ENCODE data around the gene MED25. TPM values are rescaled to one million over a fixed set of nuclear protein-coding genes. Genes with fewer than 3 reads are reported as not detected.

MED25 gene
- total and polyA plus RNA-seq, 2 of the 8 experiments (the other 6 are each of a cell fraction or from before 2014, with no cell fraction given) = 21.6 to 71.4 TPM

- Histone ChIP-seq H3K9me3 (ENCODE audit: insufficient read depth in 2 of 2, low read depth in 1 of 2, low read length in 1 of 2) (no peaks in the 10 kb centered on the region), H2BK15ac (ENCODE audit: low read length) (no peak overlapping the region), H2BK20ac (ENCODE audit: low read length) (no peak overlapping the region), H2BK12ac (ENCODE audit: low read depth, low read length) (no peak overlapping the region), H3K79me1 (ENCODE audit: low read depth, low read length) (peaks cover 3% of the 10 kb centered on the region), H3K23me2 (ENCODE audit: low read depth, low read length) (no peaks in the 10 kb centered on the region), H3K14ac (ENCODE audit: insufficient read length) (no peak overlapping the region), H2BK5ac (ENCODE audit: low read depth, low read length) (no peak overlapping the region), H4K20me1 (replicated peaks in 1 of 2; ENCODE audit: control insufficient read depth in 1 of 2, insufficient read depth in 2 of 2, low read length in 2 of 2) (peaks cover 4 to 16% of the 10 kb centered on the region in 2 experiments), H3K36me3 (ENCODE audit: control insufficient read depth in 2 of 4, insufficient read depth in 4 of 4, low read length in 3 of 4) (peaks cover 6 to 45% (median 26%) of the 10 kb centered on the region in 4 experiments; a peak in 7 of 8 replicates), H3K4ac (replicated peaks; ENCODE audit: insufficient read length, low read depth, low read length) (no peak overlapping the region), H3K4me2 (ENCODE audit: insufficient read depth in 1 of 2, low read depth in 2 of 2, low read length in 2 of 2) (no peak overlapping the region), H3K18ac (ENCODE audit: extremely low read depth, low read length) (no peak overlapping the region), H4K5ac (ENCODE audit: insufficient read length, low read depth, low read length) (no peak overlapping the region), H4K91ac (replicated peaks; ENCODE audit: insufficient read length, low read length) (no peak overlapping the region), H3K27ac (ENCODE audit: low read depth, low read length) (no peak overlapping the region), H4K8ac (ENCODE audit: extremely low read depth, insufficient read depth, low read length) (no peak overlapping the region), H2BK120ac (replicated peaks; ENCODE audit: low read depth, low read length) (no peak overlapping the region), H3K23ac (ENCODE audit: insufficient read length) (no peak overlapping the region), H2AK5ac (ENCODE audit: low read depth, low read length) (no peak overlapping the region), H3K56ac (replicated peaks; ENCODE audit: insufficient read length, low read depth, low read length) (no peak overlapping the region), H2AFZ (ENCODE audit: low read length) (no peak overlapping the region), H3K27me3 (replicated peaks in 1 of 4; ENCODE audit: control insufficient read depth in 3 of 4, extremely low read depth in 1 of 4, insufficient read depth in 3 of 4, low read length in 3 of 4) (no peaks in the 10 kb centered on the region), H3K9ac (replicated peaks in 1 of 4; ENCODE audit: extremely low read depth in 1 of 4, low read depth in 3 of 4, low read length in 3 of 4) (no peak overlapping the region), H3K79me2 (ENCODE audit: control insufficient read depth in 1 of 2, insufficient read depth in 2 of 2, low read length in 2 of 2) (no peaks in the 10 kb centered on the region; a peak in 1 of 4 replicates), H3K4me3 (ENCODE audit: extremely low read depth in 1 of 4, insufficient read depth in 2 of 4, low read depth in 3 of 4, low read length in 4 of 4) (no peak overlapping the region), H3K4me1 (replicated peaks in 1 of 4; ENCODE audit: control insufficient read depth in 3 of 4, insufficient read depth in 4 of 4, low read length in 3 of 4) (no peaks in the 10 kb centered on the region)
- FAIRE-seq = no peak
- WGBS, 2 experiments (ENCODE audit: extremely low coverage in 1 of 2, insufficient coverage in 1 of 2, insufficient read length in 1 of 2, insufficient replicate concordance in 2 of 2, low coverage in 1 of 2, low lambda C conversion rate in 2 of 2, missing lambda C conversion rate in 1 of 2) = 95% methylated on average over 6 of the region's 6 CpGs; no CpG with 5 or more reads in 1 of the 2 experiments
- no peak for TF ChIP-seq GTF2F1 (IDR thresholded peaks at IDR 0.05; ENCODE audit: borderline replicate concordance, low read depth, low read length)
- no peak for TF ChIP-seq FOSL1 (IDR thresholded peaks at IDR 0.05; ENCODE audit: insufficient read depth, low read depth, low read length)
- TF ChIP-seq POU5F1 (IDR thresholded peaks at IDR 0.05; ENCODE audit: low read depth, low read length) = no peak
- TF ChIP-seq MAX (IDR thresholded peaks at IDR 0.05) = no peak
- TF ChIP-seq JUN (IDR thresholded peaks at IDR 0.05; ENCODE audit: low read depth, low read length) = no peak
- TF ChIP-seq RBBP5 (IDR thresholded peaks at IDR 0.05; ENCODE audit: borderline replicate concordance, low read depth, low read length) = no peak
- no peak for TF ChIP-seq NANOG (IDR thresholded peaks at IDR 0.05; ENCODE audit: insufficient read depth, low read depth, low read length, poor library complexity, severe bottlenecking)
- TF ChIP-seq RXRA (IDR thresholded peaks at IDR 0.05; ENCODE audit: insufficient read depth, low read depth, low read length) = no peak
- no peak for TF ChIP-seq CTCF (IDR thresholded peaks at IDR 0.05; ENCODE audit: control extremely low read depth in 1 of 3, insufficient read depth in 1 of 3, low read depth in 1 of 3, low read length in 3 of 3)
- TF ChIP-seq SP2 (IDR thresholded peaks at IDR 0.05; ENCODE audit: low read length) = no peak
- no peak for DNase-seq (ENCODE audit: low read depth in 1 of 2, low spot score in 2 of 2)
- CTCF ChIA-PET (ENCODE audit: partially characterized antibody) = interaction anchor here (0.8 to 1.6 kb wide), 6 partner anchors 10 to 257 kb away, joined by 3 to 7 read pairs (median 4); no protein-coding TSS in a partner anchor
- POLR2A ChIA-PET (ENCODE audit: partially characterized antibody) = interaction anchor here (1.1 kb wide), 1 partner anchor 22 kb away, joined by 4 read pairs; no protein-coding TSS in a partner anchor
Measured at GRCh38 chr19:49793561-49793840, 24.6 kb upstream of the MED25 start.
